ENCODE data around the gene SOS2.

DNA sequence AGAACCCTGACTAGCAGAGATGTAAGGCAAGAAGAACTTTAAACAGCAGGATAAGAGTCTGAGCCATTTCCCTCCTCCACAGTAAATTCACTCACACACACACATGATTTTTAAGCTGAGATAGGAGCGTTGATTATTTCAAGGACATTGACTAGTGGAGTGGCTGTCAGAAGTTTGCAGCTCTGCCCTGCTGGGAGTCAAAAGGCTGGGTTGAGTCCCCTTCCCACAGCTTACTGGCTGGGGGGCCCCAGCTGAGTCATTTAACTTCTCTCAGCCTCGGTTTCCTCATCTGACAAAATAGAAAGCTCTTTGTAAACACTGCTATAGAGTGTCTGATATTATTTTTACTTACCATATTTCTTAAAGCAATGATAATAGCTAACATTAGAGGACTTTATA lies 143.3 kb downstream of the SOS2 start:
- TF ChIP-seq, protein P1, sequence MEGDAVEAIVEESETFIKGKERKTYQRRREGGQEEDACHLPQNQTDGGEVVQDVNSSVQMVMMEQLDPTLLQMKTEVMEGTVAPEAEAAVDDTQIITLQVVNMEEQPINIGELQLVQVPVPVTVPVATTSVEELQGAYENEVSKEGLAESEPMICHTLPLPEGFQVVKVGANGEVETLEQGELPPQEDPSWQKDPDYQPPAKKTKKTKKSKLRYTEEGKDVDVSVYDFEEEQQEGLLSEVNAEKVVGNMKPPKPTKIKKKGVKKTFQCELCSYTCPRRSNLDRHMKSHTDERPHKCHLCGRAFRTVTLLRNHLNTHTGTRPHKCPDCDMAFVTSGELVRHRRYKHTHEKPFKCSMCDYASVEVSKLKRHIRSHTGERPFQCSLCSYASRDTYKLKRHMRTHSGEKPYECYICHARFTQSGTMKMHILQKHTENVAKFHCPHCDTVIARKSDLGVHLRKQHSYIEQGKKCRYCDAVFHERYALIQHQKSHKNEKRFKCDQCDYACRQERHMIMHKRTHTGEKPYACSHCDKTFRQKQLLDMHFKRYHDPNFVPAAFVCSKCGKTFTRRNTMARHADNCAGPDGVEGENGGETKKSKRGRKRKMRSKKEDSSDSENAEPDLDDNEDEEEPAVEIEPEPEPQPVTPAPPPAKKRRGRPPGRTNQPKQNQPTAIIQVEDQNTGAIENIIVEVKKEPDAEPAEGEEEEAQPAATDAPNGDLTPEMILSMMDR (conservative IDR thresholded peaks at IDR 0.05): no peak
- TF ChIP-seq EZH2 (IDR thresholded peaks at IDR 0.05; ENCODE audit: low read depth): no peak

Measured in PC-9 (cell line).